ENCODE results near the gene TMEM44. TPM values are rescaled to one million over a fixed set of nuclear protein-coding genes. Genes with fewer than 3 reads are reported as not detected.

Gene TMEM44
- total and polyA plus RNA-seq, 2 donors (not counting 3 experiments of a cell fraction or from before 2014, with no cell fraction given): 93.8 to 125 TPM

- FAIRE-seq: peak; percentile 55
- H3K4me2 ChIP-seq (ENCODE audit: insufficient read depth, low read length): no peak overlapping the region
- peaks cover 5 to 31% of the 10 kb centered on the region in 2 experiments for H3K36me3 ChIP-seq (ENCODE audit: control insufficient read depth in 2 of 2, extremely low read depth in 1 of 2, insufficient read depth in 2 of 2, low read length in 2 of 2)
- dilution Hi-C loops (cut with MboI; ENCODE audit: extremely low pct_ligation_motif_present, low sequenced_read_pairs): no loop called here
- no peak overlapping the region for H3K4me3 ChIP-seq (replicated peaks in 1 of 3; ENCODE audit: insufficient read depth in 1 of 3, low read depth in 1 of 3, low read length in 3 of 3)
- BruUV-seq (replicated peaks): no TSS peak
- H3K9me3 ChIP-seq (replicated peaks; ENCODE audit: control insufficient read depth, insufficient read depth, low read length): no peaks in the 10 kb centered on the region
- H3K79me2 ChIP-seq (ENCODE audit: control insufficient read depth, insufficient read depth, low read length): no peaks in the 10 kb centered on the region
- intact Hi-C loops (cut with micrococcal nuclease): no loop called here
- no peaks in the 10 kb centered on the region for H3K27me3 ChIP-seq (ENCODE audit: control insufficient read depth in 2 of 2, insufficient read depth in 2 of 2, low read length in 2 of 2)
- DNase-seq (ENCODE audit: low read depth, low spot score): no peak
- no peak overlapping the region for H3K9ac ChIP-seq (replicated peaks; ENCODE audit: extremely low read depth, insufficient read depth, low read length)
- H3K27ac ChIP-seq (ENCODE audit: insufficient read depth, low read depth, low read length): no peak overlapping the region
- ChIA-PET POLR2A (no interaction called here), CTCF (no interaction called here)
- H3K4me1 ChIP-seq (ENCODE audit: control insufficient read depth, extremely low read depth, insufficient read depth, low read length): no peaks in the 10 kb centered on the region
- H3K9me1 ChIP-seq (replicated peaks; ENCODE audit: control insufficient read depth, extremely low read depth, insufficient read depth, low read length): no peaks in the 10 kb centered on the region
- no peaks in the 10 kb centered on the region for H4K20me1 ChIP-seq (replicated peaks; ENCODE audit: control insufficient read depth, extremely low read depth, insufficient read depth, low read length)
- TF ChIP-seq GATA2 (IDR thresholded peaks at IDR 0.05; ENCODE audit: insufficient read depth, insufficient read length, low read depth, low read length) (no peak), MAX (IDR thresholded peaks at IDR 0.05; ENCODE audit: insufficient read depth, insufficient read length) (no peak), EZH2 (IDR thresholded peaks at IDR 0.05; ENCODE audit: borderline replicate concordance, low read depth, low read length, severe bottlenecking) (no peak), POLR2AphosphoS5 (IDR thresholded peaks at IDR 0.05; ENCODE audit: insufficient read depth, low read depth, low read length) (no peak), FOS (IDR thresholded peaks at IDR 0.05; ENCODE audit: borderline replicate concordance, insufficient read depth, low read length) (no peak), CTCF (IDR thresholded peaks at IDR 0.05; ENCODE audit: extremely low read depth in 1 of 2, insufficient read depth in 1 of 2, low read depth in 1 of 2, low read length in 2 of 2) (no peak), POLR2A (IDR thresholded peaks at IDR 0.05; ENCODE audit: low read depth, low read length) (no peak), MYC (IDR thresholded peaks at IDR 0.05; ENCODE audit: low read depth, low read length) (no peak), JUN (IDR thresholded peaks at IDR 0.05; ENCODE audit: borderline replicate concordance, insufficient read depth, insufficient read length, low read depth) (no peak)
- H2AFZ ChIP-seq (ENCODE audit: low read depth, low read length): no peak overlapping the region
Observed at GRCh38 chr3:194612221-194612620, 21.0 kb downstream of the TMEM44 start.
